Ishikawa (cell line): ENCODE data around the gene FXYD3.

Experiments used
- CREB1 ChIP-seq: IDR thresholded peaks from 2 replicates; pipeline ENCODE4 v1.6.1; 2012; ENCODE audit warnings: low read depth
- EGR1 ChIP-seq: IDR thresholded peaks from 2 replicates; pipeline ENCODE4 v1.6.1; 2012
- EP300 ChIP-seq: IDR thresholded peaks from 2 replicates; pipeline ENCODE4 v1.6.1; 2012; ENCODE audit warnings: borderline replicate concordance
- FOXM1 ChIP-seq: IDR thresholded peaks from 2 replicates; pipeline ENCODE4 v1.6.1; 2012; ENCODE audit warnings: low read depth, borderline replicate concordance
- RAD21 ChIP-seq: IDR thresholded peaks from 2 replicates; pipeline ENCODE4 v1.6.1; 2012; ENCODE audit warnings: low read depth
- TAF1 ChIP-seq: IDR thresholded peaks from 2 replicates; pipeline ENCODE4 v1.6.1; 2012; ENCODE audit warnings: low read depth, mild to moderate bottlenecking
- YY1 ChIP-seq: IDR thresholded peaks from 2 replicates; pipeline ENCODE4 v1.6.1; 2012; ENCODE audit warnings: low read depth
- TF ChIP-seq, protein P1 (sequence below): IDR thresholded peaks from 2 replicates; pipeline ENCODE4 v1.6.1; 2012; ENCODE audit warnings: low read depth, mild to moderate bottlenecking

DNA sequence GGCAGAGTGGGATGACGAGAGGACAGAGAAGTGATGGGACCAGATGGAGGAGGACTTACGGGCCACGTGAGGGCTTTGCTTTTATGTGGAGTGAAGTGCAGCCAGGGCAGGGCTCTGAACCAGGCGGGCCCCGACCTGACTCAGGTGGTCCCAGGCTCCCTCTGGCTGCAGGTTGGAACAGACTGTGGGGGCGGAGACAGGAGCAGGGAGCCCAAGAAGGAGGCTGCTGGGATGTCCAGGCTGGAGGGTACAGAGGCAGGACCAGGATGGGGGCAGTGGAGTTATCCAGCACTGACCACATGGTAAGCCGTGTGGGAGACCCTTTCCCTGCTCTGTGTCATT, 41.0 kb downstream of the FXYD3 start:
- TF ChIP-seq, protein P1, sequence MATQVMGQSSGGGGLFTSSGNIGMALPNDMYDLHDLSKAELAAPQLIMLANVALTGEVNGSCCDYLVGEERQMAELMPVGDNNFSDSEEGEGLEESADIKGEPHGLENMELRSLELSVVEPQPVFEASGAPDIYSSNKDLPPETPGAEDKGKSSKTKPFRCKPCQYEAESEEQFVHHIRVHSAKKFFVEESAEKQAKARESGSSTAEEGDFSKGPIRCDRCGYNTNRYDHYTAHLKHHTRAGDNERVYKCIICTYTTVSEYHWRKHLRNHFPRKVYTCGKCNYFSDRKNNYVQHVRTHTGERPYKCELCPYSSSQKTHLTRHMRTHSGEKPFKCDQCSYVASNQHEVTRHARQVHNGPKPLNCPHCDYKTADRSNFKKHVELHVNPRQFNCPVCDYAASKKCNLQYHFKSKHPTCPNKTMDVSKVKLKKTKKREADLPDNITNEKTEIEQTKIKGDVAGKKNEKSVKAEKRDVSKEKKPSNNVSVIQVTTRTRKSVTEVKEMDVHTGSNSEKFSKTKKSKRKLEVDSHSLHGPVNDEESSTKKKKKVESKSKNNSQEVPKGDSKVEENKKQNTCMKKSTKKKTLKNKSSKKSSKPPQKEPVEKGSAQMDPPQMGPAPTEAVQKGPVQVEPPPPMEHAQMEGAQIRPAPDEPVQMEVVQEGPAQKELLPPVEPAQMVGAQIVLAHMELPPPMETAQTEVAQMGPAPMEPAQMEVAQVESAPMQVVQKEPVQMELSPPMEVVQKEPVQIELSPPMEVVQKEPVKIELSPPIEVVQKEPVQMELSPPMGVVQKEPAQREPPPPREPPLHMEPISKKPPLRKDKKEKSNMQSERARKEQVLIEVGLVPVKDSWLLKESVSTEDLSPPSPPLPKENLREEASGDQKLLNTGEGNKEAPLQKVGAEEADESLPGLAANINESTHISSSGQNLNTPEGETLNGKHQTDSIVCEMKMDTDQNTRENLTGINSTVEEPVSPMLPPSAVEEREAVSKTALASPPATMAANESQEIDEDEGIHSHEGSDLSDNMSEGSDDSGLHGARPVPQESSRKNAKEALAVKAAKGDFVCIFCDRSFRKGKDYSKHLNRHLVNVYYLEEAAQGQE, result no peak
- TF ChIP-seq FOXM1 (no peak), EP300 (no peak), RAD21 (no peak), EGR1 (no peak), CREB1 (no peak), YY1 (no peak), TAF1 (no peak)
